Transverse colon (tissue), 4 donors: ENCODE results near the gene COL13A1. TPM values are rescaled to one million over a fixed set of nuclear protein-coding genes. Genes with fewer than 3 reads are reported as not detected.

Experiments
- DNase-seq: peaks from one replicate; pipeline ENCODE4 v3.0.0-alpha.2; 2019
- H3K27ac ChIP-seq, 4 donors: fragments of 200-600 bp; sonication (generic); 2 replicates each; pipeline ENCODE4 v1.5.1; 2016 to 2018; ENCODE audit warnings: inconsistent platforms in 4 of 4
- H3K27me3 ChIP-seq: fragments of 200-600 bp; sonication (generic); 2 replicates; pipeline ENCODE4 v1.5.1; 2017; ENCODE audit warnings: inconsistent platforms
- H3K36me3 ChIP-seq, 4 donors: fragments of 200-600 bp; sonication (generic); 2 replicates each; pipeline ENCODE4 v1.5.1; 2017 to 2019; ENCODE audit warnings: inconsistent platforms in 4 of 4
- H3K4me1 ChIP-seq, 4 donors: fragments of 200-600 bp; sonication (generic); 2 replicates each; pipeline ENCODE4 v1.5.1; 2017 to 2020; ENCODE audit warnings: inconsistent platforms in 4 of 4
- H3K4me3 ChIP-seq, 4 donors: fragments of 200-600 bp; sonication (generic); 1 replicate in 1 of 4; 2 replicates in 3 of 4; pipeline versions ENCODE4 v1.5.1 to v1.6.1; 2017 to 2019; ENCODE audit warnings: inconsistent platforms in 4 of 4
- H3K9me3 ChIP-seq, 2 donors: fragments of 200-600 bp; sonication (generic); 2 replicates each; pipeline ENCODE4 v1.5.1; 2017 to 2019; ENCODE audit warnings: inconsistent platforms in 2 of 2
- CTCF ChIP-seq, 5 experiments: fragments of 200-600 bp in 3 of 5; fragments of 450-650 bp in 2 of 5; sonication (generic) in 3 of 5; IDR thresholded peaks; 1 replicate in 2 of 5; 2 replicates in 3 of 5; pipeline ENCODE4 v1.5.1; 2016 to 2017; ENCODE audit warnings: antibody characterized with exemption in 5 of 5, inconsistent platforms in 3 of 5, mild to moderate bottlenecking in 2 of 5, moderate library complexity in 1 of 5
- EP300 ChIP-seq: sonication (generic); formaldehyde crosslinking; IDR thresholded peaks from one replicate; pipeline ENCODE4 v1.6.1; 2017; ENCODE audit warnings: antibody characterized with exemption, low read depth
- POLR2A ChIP-seq: fragments of 450-650 bp; IDR thresholded peaks from one replicate; pipeline ENCODE4 v1.6.1; 2016; ENCODE audit warnings: antibody characterized with exemption, mild to moderate bottlenecking, moderate library complexity
- POLR2AphosphoS5 ChIP-seq, 3 donors: sonication (generic); formaldehyde crosslinking; IDR thresholded peaks; one replicate each; pipeline ENCODE4 v1.6.1; 2016; ENCODE audit warnings: antibody characterized with exemption in 3 of 3
- WGBS, 2 donors: methylation state at CpG; one replicate each; pipeline ENCODE4 v1.1.5; 2018; ENCODE audit warnings: low coverage in 1 of 2; 5-methylcytosine and 5-hydroxymethylcytosine counted together
- in situ Hi-C, 4 donors: fragments of 200-750 bp; cut with MboI; loops; one replicate each; pipeline versions ENCODE4 v1.15.0 to v1.15.1; 2017; ENCODE audit warnings: low sequenced_read_pairs in 3 of 4, low pct_ligation_motif_present in 1 of 4, low pct_unique_long_range_greater_than_20kb in 1 of 4
- intact Hi-C: fragments of 100-400 bp; cut with DNase I; formaldehyde crosslinking; loops from one replicate; pipeline ENCODE4 v1.15.1; 2023; ENCODE audit warnings: low total_unique reads
- total RNA-seq, 4 donors: library from RNA; depleted of rRNA; stranded (reverse); fragments of >200 nt; gene quantifications; one replicate each; pipeline ENCODE4 v1.1.0, GENCODE V29; 2016

Gene COL13A1
- total RNA-seq, 4 donors from 2014 or later: 0.68 to 8.2 (median 2.1) TPM

DNA sequence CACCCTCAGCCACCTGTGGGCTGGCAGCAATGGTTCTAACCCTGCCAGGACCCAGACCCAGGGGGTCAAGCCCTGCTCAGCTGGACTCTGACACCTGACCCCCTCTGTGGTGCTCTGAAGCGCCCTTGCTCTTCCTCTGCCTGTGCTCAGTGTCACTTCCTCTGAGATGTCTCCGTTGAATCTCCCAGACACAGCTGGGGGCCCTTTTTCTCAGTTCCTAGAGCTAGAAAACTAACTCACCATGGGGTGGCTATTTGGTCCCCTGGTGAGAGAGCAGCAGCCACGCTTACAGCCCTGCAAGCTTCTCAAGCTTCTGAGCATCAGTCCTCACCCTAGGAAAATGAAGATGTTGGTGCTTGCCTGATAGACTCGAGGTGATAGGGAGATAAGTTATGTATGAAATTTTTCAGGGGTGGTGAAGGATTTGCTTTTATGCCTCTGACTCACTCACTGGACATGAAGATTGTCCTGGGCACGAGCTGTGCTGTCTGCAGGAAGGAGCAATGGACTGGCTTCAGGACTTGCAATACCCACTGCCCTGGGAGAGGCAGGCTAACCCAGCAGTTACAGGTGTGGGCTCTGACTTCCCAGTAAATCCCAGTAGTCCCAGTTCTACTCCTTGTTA lies 29.6 kb downstream of the COL13A1 start:
- intact Hi-C loops (no loop called here), in situ Hi-C loops (no loop called here)
- H3K27ac ChIP-seq: no peak overlapping the region
- DNase-seq: no peak
- H3K4me1 ChIP-seq: no peaks in the 10 kb centered on the region
- no peaks in the 10 kb centered on the region for H3K36me3 ChIP-seq
- H3K4me3 ChIP-seq: no peak overlapping the region
- no peaks in the 10 kb centered on the region for H3K27me3 ChIP-seq
- TF ChIP-seq CTCF (IDR thresholded peaks at IDR 0.05) (no peak), POLR2A (no peak), POLR2AphosphoS5 (IDR thresholded peaks at IDR 0.05) (no peak), EP300 (no peak)
- H3K9me3 ChIP-seq: no peaks in the 10 kb centered on the region
- 20 to 72% methylated on average over 1 to 5 of the region's 5 CpGs for WGBS, 2 donors

- no peak for DNase-seq
- H3K27me3 ChIP-seq: no peaks in the 10 kb centered on the region
- 40 to 87% methylated on average over 1 to 6 of the region's 6 CpGs for WGBS, 2 donors
- intact Hi-C loops (no loop called here), in situ Hi-C loops (no loop called here)
- no peaks in the 10 kb centered on the region for H3K36me3 ChIP-seq
- no peak overlapping the region for H3K27ac ChIP-seq
- no peaks in the 10 kb centered on the region for H3K9me3 ChIP-seq
- no peak overlapping the region for H3K4me3 ChIP-seq
- H3K4me1 ChIP-seq: peaks cover 0 to 6% (median 0%) of the 10 kb centered on the region in 4 donors
- TF ChIP-seq POLR2A (no peak), POLR2AphosphoS5 (IDR thresholded peaks at IDR 0.05) (no peak)
Observed at GRCh38 chr10:69835233-69835632, 33.5 kb downstream of the COL13A1 start.

GRCh38 chr10:69835875-69836730 lies 34.4 kb downstream of the COL13A1 start:
- DNase-seq: no peak
- H3K9me3 ChIP-seq: no peaks in the 10 kb centered on the region
- H3K27me3 ChIP-seq: no peaks in the 10 kb centered on the region
- H3K36me3 ChIP-seq: no peaks in the 10 kb centered on the region
- intact Hi-C loops (no loop called here), in situ Hi-C loops (no loop called here)
- 49% methylated on average over 7 of the region's 8 CpGs; no CpG with 5 or more reads in 1 of the 2 donors for WGBS, 2 donors
- no peak overlapping the region for H3K4me3 ChIP-seq
- peaks cover 0 to 6% (median 0%) of the 10 kb centered on the region in 4 donors for H3K4me1 ChIP-seq
- no peak overlapping the region for H3K27ac ChIP-seq
- TF ChIP-seq CTCF (IDR thresholded peaks at IDR 0.05): no peak
- no peak for TF ChIP-seq POLR2AphosphoS5 (IDR thresholded peaks at IDR 0.05)
- no peak for TF ChIP-seq POLR2A
- no peak for TF ChIP-seq EP300

DNA sequence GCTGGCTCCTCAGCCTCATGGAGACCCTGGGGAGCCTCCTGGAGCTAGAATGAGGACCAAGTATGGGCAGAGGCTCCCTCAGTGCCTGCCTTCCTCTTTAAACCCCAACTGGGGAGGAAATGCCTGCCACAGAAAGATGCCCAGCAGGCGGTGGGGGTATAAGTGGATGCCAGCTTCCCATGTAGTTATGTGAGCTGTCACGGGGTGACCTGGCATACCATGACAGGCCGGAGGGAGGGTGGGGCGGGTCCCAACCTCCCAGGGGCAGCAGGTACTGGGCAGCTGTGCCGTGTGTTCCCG lies 35.0 kb downstream of the COL13A1 start:
- no peak for TF ChIP-seq EP300
- no peak for TF ChIP-seq CTCF (IDR thresholded peaks at IDR 0.05)
- no peak for TF ChIP-seq POLR2AphosphoS5 (IDR thresholded peaks at IDR 0.05)
- TF ChIP-seq POLR2A: no peak
- no peaks in the 10 kb centered on the region for H3K9me3 ChIP-seq
- H3K4me1 ChIP-seq: peaks cover 0 to 6% (median 0%) of the 10 kb centered on the region in 4 donors
- H3K27me3 ChIP-seq: no peaks in the 10 kb centered on the region
- H3K36me3 ChIP-seq: no peaks in the 10 kb centered on the region
- no peak overlapping the region for H3K4me3 ChIP-seq
- in situ Hi-C loops: no loop called here
- 90% methylated on average over 6 of the region's 6 CpGs; no CpG with 5 or more reads in 1 of the 2 donors for WGBS, 2 donors
- H3K27ac ChIP-seq: no peak overlapping the region
- DNase-seq: no peak
- intact Hi-C loops: no loop called here
